ENCODE results near the gene ADGB.
A peak's percentile ranks its signal among the peaks of the same experiment; 100 is the strongest.

ADGB gene

DNA sequence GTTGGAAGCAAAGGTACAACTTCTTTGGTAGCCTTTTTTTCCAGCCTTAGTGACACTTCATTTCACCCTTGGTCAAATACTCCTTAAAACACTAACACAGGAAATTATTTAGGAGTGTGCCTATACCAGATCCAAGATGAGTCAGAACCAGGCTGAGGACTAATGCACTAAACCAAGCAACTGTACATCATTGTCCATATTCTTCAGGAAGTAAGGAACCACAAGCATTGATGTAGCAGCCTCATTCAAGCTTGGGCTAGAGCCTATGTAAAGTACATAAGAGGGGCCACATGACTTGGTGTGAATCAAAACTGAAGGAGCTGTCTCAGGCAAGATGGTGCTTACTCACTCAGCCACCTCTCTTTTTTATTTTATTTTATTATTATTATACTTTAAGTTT, 20.7 kb upstream of the ADGB start:
- no peak overlapping the region for H3K4me3 ChIP-seq (replicated peaks; ENCODE audit: low read depth, low read length)
- TF ChIP-seq, protein P1, sequence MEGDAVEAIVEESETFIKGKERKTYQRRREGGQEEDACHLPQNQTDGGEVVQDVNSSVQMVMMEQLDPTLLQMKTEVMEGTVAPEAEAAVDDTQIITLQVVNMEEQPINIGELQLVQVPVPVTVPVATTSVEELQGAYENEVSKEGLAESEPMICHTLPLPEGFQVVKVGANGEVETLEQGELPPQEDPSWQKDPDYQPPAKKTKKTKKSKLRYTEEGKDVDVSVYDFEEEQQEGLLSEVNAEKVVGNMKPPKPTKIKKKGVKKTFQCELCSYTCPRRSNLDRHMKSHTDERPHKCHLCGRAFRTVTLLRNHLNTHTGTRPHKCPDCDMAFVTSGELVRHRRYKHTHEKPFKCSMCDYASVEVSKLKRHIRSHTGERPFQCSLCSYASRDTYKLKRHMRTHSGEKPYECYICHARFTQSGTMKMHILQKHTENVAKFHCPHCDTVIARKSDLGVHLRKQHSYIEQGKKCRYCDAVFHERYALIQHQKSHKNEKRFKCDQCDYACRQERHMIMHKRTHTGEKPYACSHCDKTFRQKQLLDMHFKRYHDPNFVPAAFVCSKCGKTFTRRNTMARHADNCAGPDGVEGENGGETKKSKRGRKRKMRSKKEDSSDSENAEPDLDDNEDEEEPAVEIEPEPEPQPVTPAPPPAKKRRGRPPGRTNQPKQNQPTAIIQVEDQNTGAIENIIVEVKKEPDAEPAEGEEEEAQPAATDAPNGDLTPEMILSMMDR (IDR thresholded peaks at IDR 0.05; ENCODE audit: low read length, missing control alignments): no peak
- DNase-seq (ENCODE audit: low read depth): no peak

DNA sequence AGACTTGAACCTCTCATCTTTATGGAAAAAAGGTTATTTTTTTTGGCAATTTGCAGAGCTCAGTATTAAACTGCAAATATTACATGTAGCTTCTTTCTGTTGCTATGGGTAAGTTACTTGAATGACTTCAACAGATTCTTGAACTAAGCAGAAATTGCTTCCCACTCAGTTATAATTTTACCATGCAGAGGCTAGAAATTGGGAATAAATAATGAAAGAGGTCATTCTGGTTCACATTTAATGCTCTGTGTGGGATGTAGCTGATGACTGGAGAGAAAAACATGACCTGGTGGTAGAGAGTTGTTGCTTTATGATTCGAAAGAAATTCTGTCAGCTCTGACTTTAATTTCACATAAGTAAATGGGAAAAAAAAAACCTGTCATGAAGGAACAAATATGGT, 16.8 kb upstream of the ADGB start:
- DNase-seq (ENCODE audit: low read depth): no peak
- no peak overlapping the region for H3K4me3 ChIP-seq (replicated peaks; ENCODE audit: low read depth, low read length)
- TF ChIP-seq, protein P1 (IDR thresholded peaks at IDR 0.05; ENCODE audit: low read length, missing control alignments): no peak

DNA sequence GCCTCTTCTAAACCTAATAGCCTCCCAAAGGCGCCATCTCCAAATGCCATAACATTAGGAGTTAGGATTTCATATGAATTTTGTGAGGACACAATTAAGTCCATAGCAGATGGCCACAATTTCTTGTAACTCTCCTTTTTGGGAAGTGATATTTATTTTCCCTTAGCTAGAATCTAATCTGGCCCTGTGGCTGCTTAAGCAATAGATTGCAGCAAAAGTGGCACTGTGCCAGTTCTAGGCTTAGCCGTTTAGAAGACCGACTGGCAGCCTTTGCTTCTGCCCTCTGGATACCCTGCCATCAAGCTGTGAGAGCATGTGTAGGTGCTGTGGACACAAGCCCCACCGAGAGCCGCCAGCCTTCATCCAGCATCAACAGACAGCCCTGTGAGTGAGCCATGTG, 15.9 kb upstream of the ADGB start:
- TF ChIP-seq, protein P1 (IDR thresholded peaks at IDR 0.05; ENCODE audit: low read length, missing control alignments): no peak
- no peak overlapping the region for H3K4me3 ChIP-seq (replicated peaks; ENCODE audit: low read depth, low read length)
- DNase-seq (ENCODE audit: low read depth): peak; percentile 39

DNA sequence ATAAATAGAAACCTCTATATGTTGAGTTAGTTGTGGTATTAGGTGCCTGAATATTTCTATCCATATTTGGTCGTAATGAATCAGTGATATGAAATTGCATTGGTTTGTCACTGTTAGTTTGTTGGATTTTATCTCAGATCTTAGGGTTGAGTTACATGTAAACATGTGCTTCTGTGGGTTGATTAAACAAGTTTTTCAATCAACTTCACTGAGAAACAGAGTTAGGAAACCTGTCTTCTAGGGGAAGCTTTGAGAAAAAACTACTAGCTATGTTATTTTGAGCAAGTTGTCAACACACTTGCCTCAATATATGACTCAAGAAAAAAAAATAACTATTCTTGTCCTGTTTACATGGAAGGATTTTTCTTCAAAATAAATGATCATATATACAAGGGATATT, 14.8 kb upstream of the ADGB start:
- no peak overlapping the region for H3K4me3 ChIP-seq (replicated peaks; ENCODE audit: low read depth, low read length)
- no peak for DNase-seq (ENCODE audit: low read depth)
- TF ChIP-seq, protein P1 (IDR thresholded peaks at IDR 0.05; ENCODE audit: low read length, missing control alignments): no peak

DNA sequence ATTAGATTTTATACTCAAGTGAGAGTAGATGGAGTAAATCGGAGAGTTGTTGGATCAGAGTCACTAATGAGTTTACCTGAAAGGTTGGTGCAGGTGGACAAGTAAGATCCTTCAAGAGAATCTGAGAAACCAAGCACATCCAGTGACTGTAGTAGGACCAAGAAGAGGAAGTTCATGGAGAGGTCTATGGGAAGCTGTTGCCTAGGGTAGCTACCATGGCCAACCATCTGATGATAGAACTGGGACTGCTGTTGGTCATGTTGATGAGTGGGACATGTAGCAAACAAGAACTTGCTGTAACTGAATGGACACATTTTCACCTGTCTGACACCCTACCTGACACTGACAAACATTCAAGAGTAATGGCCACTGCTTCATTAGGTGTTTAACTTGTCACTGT, 11.3 kb upstream of the ADGB start:
- no peak overlapping the region for H3K4me3 ChIP-seq (replicated peaks; ENCODE audit: low read depth, low read length)
- TF ChIP-seq, protein P1 (IDR thresholded peaks at IDR 0.05; ENCODE audit: low read length, missing control alignments): no peak
- no peak for DNase-seq (ENCODE audit: low read depth)

DNA sequence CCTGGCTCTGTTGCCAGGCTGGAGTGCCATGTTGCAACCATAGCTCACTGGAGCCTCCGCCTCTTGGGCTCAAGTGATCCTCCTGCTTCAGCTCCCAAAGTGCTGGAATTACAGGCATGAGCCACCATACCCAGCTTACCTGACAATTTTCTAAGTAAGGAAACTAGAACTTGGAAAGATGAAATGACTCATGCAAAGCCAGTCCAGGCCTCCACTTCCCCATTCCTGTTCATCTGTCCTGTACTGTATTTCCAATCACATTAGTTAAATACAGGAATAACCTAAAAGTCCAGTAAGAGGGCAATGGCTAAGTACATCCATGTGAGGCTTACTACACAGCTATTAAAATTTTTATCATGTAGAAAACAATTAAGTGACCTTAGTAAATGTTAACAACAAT, 8.3 kb upstream of the ADGB start:
- TF ChIP-seq, protein P1 (IDR thresholded peaks at IDR 0.05; ENCODE audit: low read length, missing control alignments): no peak
- H3K4me3 ChIP-seq (replicated peaks; ENCODE audit: low read depth, low read length): no peak overlapping the region
- DNase-seq (ENCODE audit: low read depth): no peak

DNA sequence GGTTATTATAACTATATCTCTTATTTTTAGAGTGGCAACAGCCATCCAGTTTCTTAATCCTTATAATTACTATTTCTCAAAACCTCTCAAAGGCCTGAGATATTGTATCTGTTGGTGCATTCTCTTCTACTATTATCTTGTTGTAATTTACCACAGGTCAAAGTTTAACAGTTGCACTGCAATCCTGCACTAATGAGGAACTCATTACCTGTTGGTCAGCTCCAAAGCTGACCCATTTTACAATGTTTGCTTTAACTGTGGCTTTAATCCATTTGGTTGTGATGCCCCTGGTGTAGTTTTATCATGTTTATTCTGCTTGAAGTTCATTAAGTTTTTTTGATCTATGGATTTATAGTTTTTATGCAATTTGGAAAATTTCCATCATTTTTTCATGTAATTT, 6.3 kb upstream of the ADGB start:
- no peak for DNase-seq (ENCODE audit: low read depth)
- TF ChIP-seq, protein P1 (IDR thresholded peaks at IDR 0.05; ENCODE audit: low read length, missing control alignments): no peak
- no peak overlapping the region for H3K4me3 ChIP-seq (replicated peaks; ENCODE audit: low read depth, low read length)

All from fibroblast of pulmonary artery (primary cell).